ENCODE measurements around the gene TLL2. TPM values are rescaled to one million over a fixed set of nuclear protein-coding genes. Genes with fewer than 3 reads are reported as not detected.

TLL2 gene
- polyA plus RNA-seq, 3 donors: 0.69 to 0.95 (median 0.79) TPM

DNA sequence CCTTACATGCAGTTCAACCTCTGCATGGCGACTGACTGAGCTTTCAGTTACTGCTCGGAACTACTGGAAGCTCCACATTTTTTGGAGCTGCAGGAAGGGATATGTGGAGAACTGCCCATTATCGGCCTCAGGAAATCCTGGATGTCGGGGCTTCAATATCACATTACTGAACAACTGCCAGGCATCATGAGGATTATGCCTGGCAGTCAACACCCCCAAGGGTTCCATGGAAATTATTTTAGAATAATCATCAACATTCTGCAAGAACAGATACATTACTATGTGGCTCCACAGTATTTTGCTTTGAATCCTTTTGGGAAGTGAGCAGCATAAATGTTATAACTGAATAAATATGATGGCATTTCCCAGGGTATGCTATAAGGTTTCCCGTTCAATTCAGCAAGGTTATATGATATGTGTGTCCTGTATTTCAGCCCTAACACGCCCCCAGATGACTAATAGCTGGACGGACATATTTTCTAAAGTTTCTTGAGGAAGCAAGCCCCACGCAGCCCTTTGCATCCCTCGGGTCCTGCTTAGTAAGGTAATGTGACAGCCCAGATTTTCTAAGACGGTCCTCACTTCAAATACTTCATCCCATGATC is 101.9 kb downstream of the TLL2 start:
- DNase-seq (ENCODE audit: extremely low read depth in 1 of 11, low read depth in 9 of 11, low spot score in 4 of 11): no peak

DNA sequence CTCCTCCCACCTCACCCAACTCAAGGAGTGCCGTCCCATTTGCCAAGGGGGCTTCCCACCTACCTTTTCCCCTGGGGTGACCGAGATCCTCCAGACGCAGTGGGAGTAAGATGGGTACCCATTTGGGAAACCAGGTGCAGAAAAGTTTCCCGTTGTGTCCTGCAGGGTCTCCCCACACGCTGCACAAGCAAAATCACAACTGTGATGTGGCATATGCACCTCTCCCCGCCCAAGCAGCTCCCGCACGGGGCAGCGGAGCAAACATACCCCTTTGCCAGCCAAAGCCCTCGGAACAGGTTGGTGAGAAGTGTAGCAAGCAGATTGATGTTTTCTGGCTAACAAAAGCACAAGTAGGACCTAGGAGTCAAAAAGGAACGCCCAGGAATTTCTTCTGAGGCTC is 103.4 kb downstream of the TLL2 start:
- no peak for DNase-seq (ENCODE audit: extremely low read depth in 1 of 11, low read depth in 9 of 11, low spot score in 4 of 11)

- DNase-seq (ENCODE audit: extremely low read depth in 1 of 11, low read depth in 9 of 11, low spot score in 4 of 11): no peak
Observed at GRCh38 chr10:96408201-96408600, 105.5 kb downstream of the TLL2 start.

DNA sequence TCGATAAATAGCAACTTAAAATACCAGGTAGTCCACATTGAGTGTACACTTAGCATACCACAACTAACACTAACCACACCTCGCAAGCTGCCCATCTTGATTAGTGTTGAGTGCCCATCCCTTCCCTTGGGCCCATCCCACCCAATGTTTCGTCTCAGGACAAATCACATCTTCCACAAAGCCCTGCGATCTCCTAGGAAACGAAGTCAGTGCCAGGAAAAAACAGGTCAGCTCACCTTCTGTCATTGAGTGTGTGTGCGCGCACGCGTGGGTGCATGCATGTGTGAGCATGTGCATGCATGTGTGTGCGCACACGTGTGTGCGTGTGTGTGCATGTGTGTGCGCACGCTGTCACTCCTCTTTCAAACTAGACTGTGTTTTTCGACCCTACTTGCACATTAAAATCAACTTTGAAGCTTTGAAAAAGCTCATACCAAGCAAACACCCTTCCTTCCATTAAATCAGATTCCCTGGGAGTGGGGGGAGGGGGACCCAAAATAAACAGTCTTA is 106.1 kb downstream of the TLL2 start:
- no peak for DNase-seq (ENCODE audit: extremely low read depth in 1 of 11, low read depth in 9 of 11, low spot score in 4 of 11)

DNA sequence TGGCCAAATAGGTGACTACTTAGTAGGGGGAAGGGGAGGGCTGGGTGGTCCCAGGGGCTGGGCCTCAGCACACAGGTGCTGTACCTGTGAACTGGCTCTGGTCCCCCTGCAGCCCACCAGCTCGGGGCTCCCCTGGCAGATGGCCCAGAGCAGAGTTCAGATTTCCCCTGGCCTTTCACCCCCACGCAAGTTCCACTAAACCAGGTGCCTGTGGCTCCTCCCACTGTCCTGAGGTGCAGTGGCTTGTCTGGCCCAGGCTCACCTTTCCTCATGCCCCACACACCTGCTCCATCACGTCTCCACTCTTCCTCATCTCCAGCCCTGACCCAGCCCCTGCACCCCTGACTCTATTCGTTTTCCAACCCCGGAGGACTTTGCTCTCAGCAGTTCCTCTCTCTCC is 107.6 kb downstream of the TLL2 start:
- no peak for DNase-seq (ENCODE audit: extremely low read depth in 1 of 11, low read depth in 9 of 11, low spot score in 4 of 11)

GRCh38 chr10:96402417-96403305 is 111.1 kb downstream of the TLL2 start:
- no peak for DNase-seq (ENCODE audit: extremely low read depth in 1 of 11, low read depth in 9 of 11, low spot score in 4 of 11)

- DNase-seq (ENCODE audit: extremely low read depth in 1 of 11, low read depth in 9 of 11, low spot score in 4 of 11): no peak
Observed at GRCh38 chr10:96401036-96401435, 112.7 kb downstream of the TLL2 start.

- no peak for DNase-seq (ENCODE audit: extremely low read depth in 1 of 11, low read depth in 9 of 11, low spot score in 4 of 11)
Observed at GRCh38 chr10:96400465-96400864, 113.3 kb downstream of the TLL2 start.

DNA sequence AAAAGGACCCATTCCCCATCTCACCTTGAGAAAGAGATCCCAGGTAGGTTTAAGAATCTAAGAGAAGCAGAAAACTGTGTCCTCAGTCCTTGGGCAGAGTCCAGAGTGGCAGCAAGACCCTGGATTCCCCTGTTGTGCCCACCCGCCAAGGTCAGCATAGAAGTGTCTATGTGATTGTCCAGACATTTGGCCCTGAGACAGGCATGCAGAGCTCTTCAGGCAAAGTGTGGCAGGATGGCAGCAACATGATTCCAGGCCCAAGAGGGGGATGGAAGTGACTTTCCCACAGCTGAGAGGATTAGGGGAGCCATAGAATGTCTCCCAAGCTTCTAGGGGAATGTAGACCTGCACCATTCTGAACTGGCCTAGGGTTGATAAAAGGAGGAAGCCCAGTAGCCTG is 115.8 kb downstream of the TLL2 start:
- DNase-seq (ENCODE audit: extremely low read depth in 1 of 11, low read depth in 9 of 11, low spot score in 4 of 11): no peak

DNA sequence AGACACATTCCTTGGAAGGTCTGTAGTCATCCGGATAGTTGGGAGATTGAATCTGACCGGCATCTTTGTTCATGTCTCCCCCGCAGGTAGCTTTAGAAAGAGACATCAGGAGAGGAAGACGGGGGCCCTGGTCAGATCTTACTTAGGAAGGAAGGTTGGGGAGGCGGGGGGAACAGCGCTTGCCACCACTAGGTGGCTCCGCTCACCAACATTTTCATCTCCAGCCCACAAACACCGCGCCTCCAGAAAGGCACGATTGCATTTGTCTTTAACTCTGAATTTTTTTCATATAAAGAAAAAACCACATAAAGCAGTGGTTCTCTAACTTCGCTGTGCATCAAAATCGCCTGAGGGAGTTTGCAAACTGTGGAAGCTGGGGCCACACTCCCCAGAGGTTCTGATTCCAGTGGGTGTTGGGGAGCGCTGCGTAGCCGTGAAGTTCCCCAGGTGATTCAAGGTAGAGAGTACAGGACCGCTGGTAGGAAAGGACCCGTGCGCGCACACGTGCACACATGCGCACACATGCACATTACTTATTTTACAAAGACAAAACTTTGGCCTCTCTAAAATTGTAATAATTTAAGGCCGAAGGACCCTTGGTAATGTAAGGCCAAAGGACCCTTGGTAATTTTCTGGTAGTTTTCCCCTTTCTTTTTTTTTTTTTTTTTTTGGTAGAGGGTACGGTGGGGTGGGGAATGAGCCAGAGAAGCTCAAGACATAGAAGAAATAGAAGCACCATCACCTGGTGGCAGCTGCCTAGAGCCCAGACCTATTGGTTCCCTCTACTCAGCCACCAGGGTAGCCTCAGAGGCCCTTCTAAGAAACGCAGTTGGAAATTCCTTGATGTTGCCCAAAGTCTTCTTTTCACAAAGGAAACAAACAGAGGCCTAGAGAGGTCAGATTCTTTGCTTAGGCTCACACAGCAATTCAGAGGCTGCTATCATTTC is 117.5 kb downstream of the TLL2 start:
- DNase-seq (ENCODE audit: extremely low read depth in 1 of 11, low read depth in 9 of 11, low spot score in 4 of 11): peak in 9 of 11 donors; percentile 45 to 75 (median 62)

DNA sequence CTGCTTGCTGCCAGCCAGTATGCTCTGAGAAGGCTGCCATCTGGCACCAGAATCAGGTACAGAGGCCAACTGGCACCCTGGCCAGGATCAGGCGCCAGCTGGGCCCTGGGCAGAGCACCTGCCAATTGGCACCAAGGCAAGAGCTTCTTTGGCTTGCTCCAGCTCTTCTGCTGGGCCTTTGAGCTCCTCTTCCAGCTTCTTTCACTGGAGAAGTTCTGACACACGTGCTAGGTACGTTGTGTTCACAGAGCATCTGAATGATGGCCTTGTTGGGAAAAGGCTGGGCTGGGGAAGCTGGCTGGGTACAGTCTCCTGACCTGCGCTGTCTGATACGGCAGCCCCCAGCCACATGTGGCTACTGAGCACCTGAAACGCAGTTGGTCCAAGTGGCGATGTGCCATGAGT is 123.3 kb downstream of the TLL2 start:
- no peak for DNase-seq (ENCODE audit: extremely low read depth in 1 of 11, low read depth in 9 of 11, low spot score in 4 of 11)

DNA sequence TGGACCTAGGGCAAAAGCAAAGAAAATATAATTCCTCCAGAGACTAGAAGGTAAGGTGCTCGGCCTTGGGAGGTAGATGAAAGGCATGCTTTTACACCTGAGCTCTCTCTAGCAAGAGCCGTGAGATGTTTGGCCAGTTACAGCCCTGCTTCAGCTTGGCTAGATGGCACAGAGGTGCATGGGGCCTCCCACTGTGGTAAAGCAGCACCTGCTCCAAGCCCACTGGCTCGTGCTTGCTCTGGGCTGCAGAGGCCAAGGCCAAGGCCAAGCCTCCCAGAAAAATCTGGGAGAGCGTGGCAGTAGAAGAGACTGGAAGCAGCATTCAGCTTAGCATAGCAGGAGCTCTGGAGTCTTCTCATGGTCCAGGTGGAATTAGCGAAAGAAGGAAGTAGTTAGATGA is 123.9 kb downstream of the TLL2 start:
- no peak for DNase-seq (ENCODE audit: extremely low read depth in 1 of 11, low read depth in 9 of 11, low spot score in 4 of 11)

DNA sequence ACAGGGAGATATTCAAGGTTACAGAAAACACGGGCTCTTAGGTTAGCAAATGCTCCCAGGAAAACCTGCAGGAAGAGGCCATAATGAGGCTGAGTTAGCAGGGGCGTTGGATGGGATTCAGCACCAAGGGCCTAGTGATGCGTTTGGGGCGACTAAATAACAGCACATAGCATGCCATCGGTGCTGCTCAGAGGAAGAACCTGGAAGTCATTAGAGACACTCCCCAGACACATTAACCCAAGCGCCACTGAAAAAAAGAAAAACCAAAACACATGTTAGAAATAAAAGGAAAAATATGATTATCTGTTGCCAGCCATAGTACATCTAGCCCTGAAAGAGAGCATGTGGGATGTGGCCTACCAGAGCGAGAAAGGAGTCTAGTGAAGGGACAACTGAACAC is 126.1 kb downstream of the TLL2 start:
- DNase-seq (ENCODE audit: extremely low read depth in 1 of 11, low read depth in 9 of 11, low spot score in 4 of 11): no peak

DNA sequence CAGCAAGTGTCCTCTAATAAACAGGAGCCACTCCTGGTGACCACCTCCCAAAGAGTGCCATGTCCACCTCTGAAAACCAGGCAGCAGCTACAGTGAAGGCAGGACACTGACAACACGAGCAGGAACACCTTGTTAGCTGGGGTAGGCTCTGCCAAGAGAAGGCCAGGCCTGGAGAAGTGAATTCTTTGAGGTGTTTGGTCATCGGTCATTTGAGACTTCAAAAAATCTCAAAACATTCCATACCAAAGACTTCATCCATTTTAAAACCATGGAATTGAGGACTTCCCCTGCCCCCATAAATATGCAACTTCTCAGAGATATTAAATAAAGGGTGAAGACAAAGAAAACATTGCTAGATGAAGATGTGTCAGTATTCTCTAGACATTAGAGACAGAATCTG is 126.6 kb downstream of the TLL2 start:
- no peak for DNase-seq (ENCODE audit: extremely low read depth in 1 of 11, low read depth in 9 of 11, low spot score in 4 of 11)

- DNase-seq (ENCODE audit: extremely low read depth in 1 of 11, low read depth in 9 of 11, low spot score in 4 of 11): no peak
Observed at GRCh38 chr10:96384506-96384905, 129.2 kb downstream of the TLL2 start.

- no peak for DNase-seq (ENCODE audit: extremely low read depth in 1 of 11, low read depth in 9 of 11, low spot score in 4 of 11)
Observed at GRCh38 chr10:96380821-96381220, 132.9 kb downstream of the TLL2 start.

GRCh38 chr10:96379758-96380157 is 134.0 kb downstream of the TLL2 start:
- no peak for DNase-seq (ENCODE audit: extremely low read depth in 1 of 11, low read depth in 9 of 11, low spot score in 4 of 11)

DNA sequence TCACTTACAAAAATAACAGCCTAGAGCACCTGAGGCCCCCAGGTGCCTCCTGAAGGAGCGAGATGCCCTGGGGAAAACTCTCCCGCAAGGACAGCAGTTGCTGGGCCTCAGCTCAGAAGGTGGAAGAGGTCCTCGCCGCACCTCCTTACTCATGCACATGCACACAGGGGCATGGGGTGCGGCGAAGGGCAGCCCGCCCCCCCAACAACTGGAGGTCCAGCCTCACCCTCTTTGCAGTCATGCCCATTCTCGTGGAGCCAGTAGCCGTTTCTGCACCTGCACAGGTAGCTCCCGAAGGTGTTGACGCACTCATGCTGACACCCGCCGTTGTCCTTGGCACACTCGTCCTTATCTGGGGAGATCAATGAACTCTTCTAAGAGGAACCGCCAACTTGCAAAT is 135.0 kb downstream of the TLL2 start:
- no peak for DNase-seq (ENCODE audit: extremely low read depth in 1 of 11, low read depth in 9 of 11, low spot score in 4 of 11)

- DNase-seq (ENCODE audit: extremely low read depth in 1 of 11, low read depth in 9 of 11, low spot score in 4 of 11): no peak
Observed at GRCh38 chr10:96377816-96378294, 135.9 kb downstream of the TLL2 start.

All from renal cortex interstitium (tissue), 11 donors.